Ovary (tissue), 3 donors: ENCODE data around the gene NKAIN4.

Source experiments
- CTCF ChIP-seq, 3 donors: fragments of 450-650 bp in 2 of 3; fragments of 200-600 bp in 1 of 3; IDR thresholded peaks; one replicate each; pipeline versions ENCODE4 v1.5.1 to v1.8.0; 2016 to 2022; ENCODE audit warnings: antibody characterized with exemption in 3 of 3, mild to moderate bottlenecking in 1 of 3
- EP300 ChIP-seq: sonication (generic); formaldehyde crosslinking; IDR thresholded peaks from one replicate; pipeline ENCODE4 v1.6.1; 2017; ENCODE audit warnings: antibody characterized with exemption
- POLR2A ChIP-seq: fragments of 450-650 bp; IDR thresholded peaks from one replicate; pipeline ENCODE4 v1.6.1; 2017; ENCODE audit warnings: antibody characterized with exemption, mild to moderate bottlenecking, moderate library complexity
- donor health status: DM: no; HTN: no; CAD: no.

- TF ChIP-seq CTCF (IDR thresholded peaks at IDR 0.05), result no peak
- TF ChIP-seq POLR2A, result no peak
- no peak for TF ChIP-seq EP300
Measured at GRCh38 chr20:63202021-63202420, 52.2 kb downstream of the NKAIN4 start.
